NCI-H146 (cell line): Measurements from ENCODE around the gene SLC35F5.
A peak's percentile ranks its signal among the peaks of the same experiment; 100 is the strongest.
"Not testable (repeated sequence)": the region's sequence is repeated elsewhere in the genome, so short reads cannot be mapped to it uniquely, and the experiment has no call there.

Experiments
- DNase-seq: peaks from one replicate; lab custom pipeline; 2025; lab: John Stamatoyannopoulos, UW

The SLC35F5 gene

GRCh38 chr2:113756355-113757137 is at the start of gene SLC35F5:
Gene SLC35F5, minus strand, starts transcription at chr2:113756642. Its CDS starts 233 bp downstream, at chr2:113756409.
- DNase-seq: peak; percentile 95

- DNase-seq: no peak
Observed at GRCh38 chr2:113799375-113799774, 42.9 kb upstream of the SLC35F5 start.

- no peak for DNase-seq
Observed at GRCh38 chr2:113797237-113797636, 40.8 kb upstream of the SLC35F5 start.

GRCh38 chr2:113796592-113797175 is 40.2 kb upstream of the SLC35F5 start:
- no peak for DNase-seq

- DNase-seq: no peak
Observed at GRCh38 chr2:113795405-113795920, 39.0 kb upstream of the SLC35F5 start.

- DNase-seq: no peak
Observed at GRCh38 chr2:113791697-113792590, 35.5 kb upstream of the SLC35F5 start.

- no peak for DNase-seq
Observed at GRCh38 chr2:113784823-113785744, 28.6 kb upstream of the SLC35F5 start.

- no peak for DNase-seq
Observed at GRCh38 chr2:113780472-113780871, 24.0 kb upstream of the SLC35F5 start.

GRCh38 chr2:113777371-113777770 is 20.9 kb upstream of the SLC35F5 start:
- DNase-seq: no peak

GRCh38 chr2:113776949-113777348 is 20.5 kb upstream of the SLC35F5 start:
- DNase-seq: no peak

- not testable (repeated sequence) for DNase-seq
Observed at GRCh38 chr2:113774616-113775015, 18.2 kb upstream of the SLC35F5 start.

GRCh38 chr2:113770929-113771328 is 14.5 kb upstream of the SLC35F5 start:
- DNase-seq: no peak

- no peak for DNase-seq
Observed at GRCh38 chr2:113769555-113769954, 13.1 kb upstream of the SLC35F5 start.

GRCh38 chr2:113768770-113769169 is 12.3 kb upstream of the SLC35F5 start:
- DNase-seq: no peak

GRCh38 chr2:113767811-113768460 is 11.5 kb upstream of the SLC35F5 start:
- DNase-seq: no peak

- DNase-seq: no peak
Observed at GRCh38 chr2:113765276-113765675, 8.8 kb upstream of the SLC35F5 start.

GRCh38 chr2:113762377-113763118 is 6.1 kb upstream of the SLC35F5 start:
- DNase-seq: no peak

GRCh38 chr2:113760400-113760799 is 4.0 kb upstream of the SLC35F5 start:
- no peak for DNase-seq

GRCh38 chr2:113757138-113757657 is 756 bp upstream of the SLC35F5 start:
- peak; percentile 52 for DNase-seq
